ENCODE data around the gene DDHD1.

The DDHD1 gene

GRCh38 chr14:53034688-53035230 lies 118.4 kb downstream of the DDHD1 start:
- DNase-seq (ENCODE audit: low read depth), result no peak
- TF ChIP-seq CTCF (IDR thresholded peaks at IDR 0.05; ENCODE audit: insufficient read depth, low read depth, low read length, missing control alignments), result no peak
- H3K4me3 ChIP-seq (ENCODE audit: low read depth, low read length), result no peak overlapping the region

DNA sequence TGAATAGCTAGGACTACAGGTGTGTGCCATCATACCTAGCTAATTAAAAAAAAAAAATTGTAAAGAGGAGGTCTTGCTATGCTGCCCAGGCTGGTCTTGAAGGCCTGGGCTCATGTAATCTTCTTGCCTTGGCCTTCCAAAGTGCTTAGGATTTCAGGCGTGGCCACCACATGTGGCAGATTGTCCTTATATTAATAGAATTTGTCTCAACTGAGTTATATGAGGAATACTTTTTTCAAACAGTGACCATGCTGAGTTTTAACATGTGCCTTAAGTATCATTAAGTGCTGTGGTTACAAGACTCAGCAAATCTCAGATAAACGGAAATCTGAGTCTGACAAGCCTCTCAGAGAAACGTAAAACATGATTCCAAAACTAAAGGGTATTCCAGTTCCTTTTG lies 119.1 kb downstream of the DDHD1 start:
- H3K4me3 ChIP-seq (ENCODE audit: low read depth, low read length), result no peak overlapping the region
- no peak for TF ChIP-seq CTCF (IDR thresholded peaks at IDR 0.05; ENCODE audit: insufficient read depth, low read depth, low read length, missing control alignments)
- no peak for DNase-seq (ENCODE audit: low read depth)

DNA sequence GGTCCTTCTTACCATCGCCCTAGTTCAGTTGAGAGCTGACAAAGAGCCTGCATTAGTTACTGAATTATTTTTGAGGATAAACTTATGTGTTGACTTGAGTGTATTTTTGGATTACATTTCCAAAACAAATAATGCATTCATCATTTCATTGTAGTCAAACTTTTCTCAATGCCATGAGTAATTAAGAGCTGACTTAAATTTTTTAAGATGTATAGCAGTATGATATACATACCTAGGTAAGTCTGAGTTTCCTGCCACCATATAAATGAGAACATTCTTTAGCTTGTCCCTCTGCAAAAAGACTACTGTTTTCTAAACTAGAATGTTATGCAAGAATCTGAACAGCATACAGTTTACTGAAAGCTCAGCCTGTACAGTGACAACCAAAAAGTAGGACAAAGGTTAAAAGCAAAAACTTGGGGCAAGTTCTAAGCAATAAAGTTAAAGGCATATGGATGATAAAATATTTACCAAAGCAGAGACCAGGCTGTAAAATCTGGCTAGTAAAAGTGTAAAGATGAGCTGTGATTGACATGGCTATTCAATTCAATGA lies 120.2 kb downstream of the DDHD1 start:
- no peak for DNase-seq (ENCODE audit: low read depth)
- no peak for TF ChIP-seq CTCF (IDR thresholded peaks at IDR 0.05; ENCODE audit: insufficient read depth, low read depth, low read length, missing control alignments)
- H3K4me3 ChIP-seq (ENCODE audit: low read depth, low read length), result no peak overlapping the region

GRCh38 chr14:53032161-53032803 lies 120.8 kb downstream of the DDHD1 start:
- TF ChIP-seq CTCF (IDR thresholded peaks at IDR 0.05; ENCODE audit: insufficient read depth, low read depth, low read length, missing control alignments), result no peak
- DNase-seq (ENCODE audit: low read depth), result no peak
- no peak overlapping the region for H3K4me3 ChIP-seq (ENCODE audit: low read depth, low read length)

DNA sequence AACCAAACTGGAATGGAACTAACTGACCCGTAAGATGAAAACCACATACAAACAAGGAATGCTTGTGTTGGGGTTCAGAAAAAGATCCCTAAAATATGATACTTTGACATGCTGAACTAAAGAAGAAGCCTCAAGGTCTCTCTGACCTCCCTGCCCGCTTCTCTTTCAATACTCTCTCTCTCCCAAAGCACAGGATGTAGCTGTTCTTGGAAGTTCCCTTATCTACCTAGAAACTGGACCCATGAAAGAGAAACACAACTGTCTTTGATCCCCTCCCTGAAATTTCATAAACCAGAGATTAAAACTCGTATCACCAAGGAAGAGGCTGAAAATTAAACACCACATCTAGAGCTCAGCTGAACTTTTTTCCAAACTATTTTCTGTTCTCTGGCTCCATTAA lies 125.6 kb downstream of the DDHD1 start:
- no peak for DNase-seq (ENCODE audit: low read depth)
- TF ChIP-seq CTCF (IDR thresholded peaks at IDR 0.05; ENCODE audit: insufficient read depth, low read depth, low read length, missing control alignments), result no peak
- no peak overlapping the region for H3K4me3 ChIP-seq (ENCODE audit: low read depth, low read length)

DNA sequence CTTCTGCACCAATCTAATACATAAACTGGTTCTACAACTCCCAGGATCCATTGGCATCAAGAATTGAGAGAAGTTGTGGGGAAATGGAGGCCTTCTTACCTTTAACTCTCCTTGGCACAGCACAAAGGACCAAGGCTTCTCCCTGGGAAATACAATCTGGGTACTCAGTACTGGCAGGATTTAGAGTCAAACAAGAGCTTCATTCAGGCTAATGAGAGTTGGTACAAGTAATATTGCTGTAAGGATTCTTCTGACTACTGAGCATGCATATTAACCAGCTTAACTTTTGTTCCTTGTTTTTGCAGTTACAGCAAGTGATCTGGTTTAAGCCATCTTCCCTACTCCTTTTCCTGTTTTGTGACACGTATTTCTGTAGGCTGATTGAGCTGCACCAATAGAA lies 126.1 kb downstream of the DDHD1 start:
- no peak overlapping the region for H3K4me3 ChIP-seq (ENCODE audit: low read depth, low read length)
- no peak for TF ChIP-seq CTCF (IDR thresholded peaks at IDR 0.05; ENCODE audit: insufficient read depth, low read depth, low read length, missing control alignments)
- DNase-seq (ENCODE audit: low read depth), result no peak

GRCh38 chr14:53023325-53023724 lies 129.8 kb downstream of the DDHD1 start:
- TF ChIP-seq CTCF (IDR thresholded peaks at IDR 0.05; ENCODE audit: insufficient read depth, low read depth, low read length, missing control alignments), result no peak
- DNase-seq (ENCODE audit: low read depth), result no peak
- no peak overlapping the region for H3K4me3 ChIP-seq (ENCODE audit: low read depth, low read length)
